ENCODE data around the gene SH3RF1. TPM values are rescaled to one million over a fixed set of nuclear protein-coding genes. Genes with fewer than 3 reads are reported as not detected.

The SH3RF1 gene
- total and polyA plus RNA-seq, 11 donors, result 1.7 to 17.2 (median 8.9) TPM

DNA sequence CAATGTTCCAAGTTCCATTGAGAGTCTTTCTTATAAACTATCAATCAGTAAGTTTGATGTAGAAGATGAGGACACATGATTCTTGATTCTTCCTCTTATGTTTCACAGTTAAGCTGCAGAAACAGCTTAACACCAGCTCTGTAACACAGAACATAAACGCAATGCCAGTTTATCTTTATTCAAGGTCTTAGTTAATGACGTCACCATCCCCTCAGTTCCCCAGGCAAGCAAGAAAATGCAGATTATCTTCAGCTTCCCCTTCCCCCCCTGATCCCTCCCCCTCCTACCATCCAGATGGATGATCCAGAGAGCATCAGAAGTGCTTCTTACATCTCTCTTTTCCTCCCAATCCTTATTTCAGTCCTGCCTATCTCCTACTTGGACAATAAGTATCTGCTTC is 4.4 kb upstream of the SH3RF1 start:
- 30 to 43% (median 34%) methylated on average over 2 of the region's 2 CpGs for WGBS, 4 donors
- intact Hi-C loops (cut with DNase I), result loop anchor here in 5 of 10 donors (10.0 kb wide), 4 partner anchors 130 to 250 kb away; no protein-coding TSS in a partner anchor
- Histone ChIP-seq H3K27ac (no peak overlapping the region), H3K4me1 (peaks cover 0 to 15% (median 5%) of the 10 kb centered on the region in 12 donors), H3K36me3 (no peaks in the 10 kb centered on the region), H3K27me3 (no peaks in the 10 kb centered on the region), H3K4me3 (no peak overlapping the region), H3K9me3 (no peaks in the 10 kb centered on the region)
- ATAC-seq (no peak), DNase-seq (no peak)
- TF ChIP-seq, protein P1, sequence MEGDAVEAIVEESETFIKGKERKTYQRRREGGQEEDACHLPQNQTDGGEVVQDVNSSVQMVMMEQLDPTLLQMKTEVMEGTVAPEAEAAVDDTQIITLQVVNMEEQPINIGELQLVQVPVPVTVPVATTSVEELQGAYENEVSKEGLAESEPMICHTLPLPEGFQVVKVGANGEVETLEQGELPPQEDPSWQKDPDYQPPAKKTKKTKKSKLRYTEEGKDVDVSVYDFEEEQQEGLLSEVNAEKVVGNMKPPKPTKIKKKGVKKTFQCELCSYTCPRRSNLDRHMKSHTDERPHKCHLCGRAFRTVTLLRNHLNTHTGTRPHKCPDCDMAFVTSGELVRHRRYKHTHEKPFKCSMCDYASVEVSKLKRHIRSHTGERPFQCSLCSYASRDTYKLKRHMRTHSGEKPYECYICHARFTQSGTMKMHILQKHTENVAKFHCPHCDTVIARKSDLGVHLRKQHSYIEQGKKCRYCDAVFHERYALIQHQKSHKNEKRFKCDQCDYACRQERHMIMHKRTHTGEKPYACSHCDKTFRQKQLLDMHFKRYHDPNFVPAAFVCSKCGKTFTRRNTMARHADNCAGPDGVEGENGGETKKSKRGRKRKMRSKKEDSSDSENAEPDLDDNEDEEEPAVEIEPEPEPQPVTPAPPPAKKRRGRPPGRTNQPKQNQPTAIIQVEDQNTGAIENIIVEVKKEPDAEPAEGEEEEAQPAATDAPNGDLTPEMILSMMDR (IDR thresholded peaks at IDR 0.05), result no peak
- TF ChIP-seq POLR2A (IDR thresholded peaks at IDR 0.05), result no peak

DNA sequence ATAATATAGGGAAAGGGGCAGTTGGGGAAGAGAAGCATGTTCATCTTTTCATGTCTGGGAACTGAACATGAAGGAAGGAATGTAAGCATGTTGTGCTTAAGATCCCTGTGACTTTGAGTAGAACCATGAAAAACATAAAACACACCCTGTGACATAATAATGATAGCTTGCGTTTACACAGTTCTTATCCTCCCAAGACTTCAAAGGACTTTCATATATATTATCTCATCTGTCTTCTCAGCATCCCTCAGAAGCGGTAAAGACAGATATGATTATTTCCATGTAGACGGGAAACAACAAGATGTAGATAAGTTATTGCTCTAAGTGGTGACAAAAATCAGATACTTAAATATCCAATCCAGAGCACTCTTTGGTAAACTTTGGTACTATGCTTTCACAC is 3.3 kb upstream of the SH3RF1 start:
- no peak for TF ChIP-seq POLR2A (IDR thresholded peaks at IDR 0.05)
- TF ChIP-seq, protein P1 (IDR thresholded peaks at IDR 0.05), result no peak
- intact Hi-C loops (cut with DNase I), result loop anchor here in 9 of 10 donors (5.0 to 10.0 kb wide), 15 partner anchors 33 to 267 kb away; partner anchors contain the start of gene CBR4 (in 1 of the 9)

DNA sequence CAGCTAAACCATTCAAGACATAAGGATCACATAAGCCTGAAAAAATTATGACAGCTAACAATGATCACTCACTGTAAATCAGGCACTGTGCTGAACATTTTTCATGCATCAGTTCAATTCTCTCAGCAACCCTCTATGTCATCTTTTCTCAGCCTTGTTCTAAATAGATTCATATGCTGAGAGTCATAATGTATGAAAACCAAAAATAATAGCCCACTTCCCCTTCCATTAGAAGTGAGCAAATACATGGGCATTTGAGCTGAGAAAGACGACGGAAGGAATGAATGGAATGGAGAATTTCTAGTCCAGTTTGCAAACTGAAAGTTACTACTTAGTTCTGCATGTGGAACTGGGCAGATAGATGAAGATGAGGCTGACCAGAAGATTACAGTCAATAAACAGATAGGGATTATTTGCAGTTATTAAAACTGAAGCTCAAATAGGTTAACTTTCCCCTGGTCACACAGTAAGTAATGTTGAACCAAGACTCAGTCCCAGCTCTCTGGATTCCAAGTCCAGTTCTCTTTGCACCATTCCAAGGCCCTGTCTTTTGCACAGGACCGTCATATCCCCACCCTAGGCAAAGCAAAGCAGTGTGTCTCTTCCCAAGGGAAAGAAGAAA is 1.6 kb upstream of the SH3RF1 start:
- Histone ChIP-seq H3K36me3 (no peaks in the 10 kb centered on the region), H3K9me3 (no peaks in the 10 kb centered on the region), H3K4me1 (peaks cover 0 to 39% (median 18%) of the 10 kb centered on the region in 12 donors), H3K27me3 (no peaks in the 10 kb centered on the region), H3K27ac (peak overlapping the region in 2 of 12 donors; percentile 93 to 95), H3K4me3 (peak overlapping the region in 4 of 12 donors; percentile 90 to 99 (median 94))
- no peak for ATAC-seq
- TF ChIP-seq, protein P1 (IDR thresholded peaks at IDR 0.05), result no peak
- no peak for TF ChIP-seq POLR2A (IDR thresholded peaks at IDR 0.05)
- WGBS, 4 donors, result 49 to 60% (median 57%) methylated on average over 3 of the region's 3 CpGs
- no peak for DNase-seq
- intact Hi-C loops (cut with DNase I), result loop anchor here in 9 of 10 donors (5.0 to 10.0 kb wide), 15 partner anchors 35 to 265 kb away; partner anchors contain the start of gene CBR4 (in 1 of the 9)

More for the DNA sequence above, 3.3 kb upstream of the SH3RF1 start:
- no peaks in the 10 kb centered on the region for H3K27me3 ChIP-seq
- no peaks in the 10 kb centered on the region for H3K36me3 ChIP-seq
- H3K4me3 ChIP-seq, result no peak overlapping the region
- no peak overlapping the region for H3K27ac ChIP-seq
- no peaks in the 10 kb centered on the region for H3K9me3 ChIP-seq
- peaks cover 0 to 22% (median 8%) of the 10 kb centered on the region in 12 donors for H3K4me1 ChIP-seq
- WGBS, 4 donors, result 62 to 81% (median 68%) methylated on average over 3 of the region's 3 CpGs
- ATAC-seq (no peak), DNase-seq (no peak)

DNA sequence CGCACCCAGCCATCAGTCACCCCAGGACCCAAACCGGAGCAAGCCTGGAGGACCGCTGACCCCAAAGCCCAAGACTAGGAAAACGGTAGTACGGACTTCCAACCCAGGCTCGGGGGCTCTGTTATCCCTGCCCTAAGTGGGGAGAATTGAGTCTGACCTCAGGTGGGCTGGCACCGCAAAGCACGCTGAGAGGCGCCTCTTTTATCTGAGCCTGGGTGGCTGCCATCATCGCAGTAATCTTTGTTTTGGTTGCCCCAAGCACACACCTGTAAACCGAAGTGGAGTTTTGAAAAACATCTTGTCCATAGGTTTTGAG is 894 bp upstream of the SH3RF1 start:
- TF ChIP-seq POLR2A (IDR thresholded peaks at IDR 0.05), result no peak
- TF ChIP-seq, protein P1 (IDR thresholded peaks at IDR 0.05), result no peak
- intact Hi-C loops (cut with DNase I), result loop anchor here in 9 of 10 donors (2.0 to 10.0 kb wide), 19 partner anchors 36 to 264 kb away; partner anchors contain the start of gene CBR4 (in 1 of the 9)
- 22 to 41% (median 32%) methylated on average over 5 to 11 of the region's 11 CpGs for WGBS, 4 donors
- no peak for DNase-seq
- no peak for ATAC-seq
- no peaks in the 10 kb centered on the region for H3K9me3 ChIP-seq
- H3K4me3 ChIP-seq, result peak overlapping the region; percentile 73 to 99 (median 92)
- no peaks in the 10 kb centered on the region for H3K27me3 ChIP-seq
- H3K27ac ChIP-seq, result peak overlapping the region; percentile 87 to 95 (median 92)
- peaks cover 0 to 46% (median 20%) of the 10 kb centered on the region in 12 donors for H3K4me1 ChIP-seq
- no peaks in the 10 kb centered on the region for H3K36me3 ChIP-seq
